ENCODE measurements around the gene PARD6B.
"Not testable (repeated sequence)": the region's sequence is repeated elsewhere in the genome, so short reads cannot be mapped to it uniquely, and the experiment has no call there.

The PARD6B gene

GRCh38 chr20:50714426-50714825 lies 17.0 kb upstream of the PARD6B start:
- not testable (repeated sequence) for H3K27ac ChIP-seq (ENCODE audit: low read depth, low read length); H3K36me3 ChIP-seq (ENCODE audit: control insufficient read depth in 5 of 5, insufficient read depth in 5 of 5, low read length in 5 of 5); H3K9ac ChIP-seq (ENCODE audit: low read length in 5 of 5); H3K9me3 ChIP-seq (ENCODE audit: control insufficient read depth in 5 of 5, low read length in 5 of 5); H3K27me3 ChIP-seq (ENCODE audit: control insufficient read depth in 5 of 5, insufficient read depth in 4 of 5, low read length in 5 of 5); H3K4me3 ChIP-seq (ENCODE audit: low read depth in 1 of 5, low read length in 5 of 5)
- peaks cover 3 to 15% (median 8%) of the 10 kb centered on the region in 5 donors for H3K4me1 ChIP-seq (ENCODE audit: control insufficient read depth in 5 of 5, insufficient read depth in 5 of 5, low read length in 5 of 5)

GRCh38 chr20:50715694-50716093 lies 15.7 kb upstream of the PARD6B start:
- H3K9ac ChIP-seq (ENCODE audit: low read length in 5 of 5) = no peak overlapping the region

GRCh38 chr20:50716518-50716917 lies 14.9 kb upstream of the PARD6B start:
- H3K4me1 ChIP-seq (ENCODE audit: control insufficient read depth in 5 of 5, insufficient read depth in 5 of 5, low read length in 5 of 5) = peaks cover 0 to 7% (median 0%) of the 10 kb centered on the region in 5 donors
- no peak overlapping the region for H3K9ac ChIP-seq (ENCODE audit: low read length in 5 of 5)
- no peak overlapping the region for H3K4me3 ChIP-seq (ENCODE audit: low read depth in 1 of 5, low read length in 5 of 5)
- H3K9me3 ChIP-seq (ENCODE audit: control insufficient read depth in 5 of 5, low read length in 5 of 5) = no peaks in the 10 kb centered on the region
- no peak overlapping the region for H3K27ac ChIP-seq (ENCODE audit: low read depth, low read length)
- no peaks in the 10 kb centered on the region for H3K36me3 ChIP-seq (ENCODE audit: control insufficient read depth in 5 of 5, insufficient read depth in 5 of 5, low read length in 5 of 5)
- no peaks in the 10 kb centered on the region for H3K27me3 ChIP-seq (ENCODE audit: control insufficient read depth in 5 of 5, insufficient read depth in 4 of 5, low read length in 5 of 5)

More at GRCh38 chr20:50715694-50716093, 15.7 kb upstream of the PARD6B start:
- no peak overlapping the region for H3K4me3 ChIP-seq (ENCODE audit: low read depth in 1 of 5, low read length in 5 of 5)
- peaks cover 0 to 10% (median 3%) of the 10 kb centered on the region in 5 donors for H3K4me1 ChIP-seq (ENCODE audit: control insufficient read depth in 5 of 5, insufficient read depth in 5 of 5, low read length in 5 of 5)
- no peaks in the 10 kb centered on the region for H3K27me3 ChIP-seq (ENCODE audit: control insufficient read depth in 5 of 5, insufficient read depth in 4 of 5, low read length in 5 of 5)
- H3K9me3 ChIP-seq (ENCODE audit: control insufficient read depth in 5 of 5, low read length in 5 of 5) = no peaks in the 10 kb centered on the region
- no peak overlapping the region for H3K27ac ChIP-seq (ENCODE audit: low read depth, low read length)
- no peaks in the 10 kb centered on the region for H3K36me3 ChIP-seq (ENCODE audit: control insufficient read depth in 5 of 5, insufficient read depth in 5 of 5, low read length in 5 of 5)

GRCh38 chr20:50717312-50717711 lies 14.1 kb upstream of the PARD6B start:
- Histone ChIP-seq H3K4me1 (ENCODE audit: control insufficient read depth in 5 of 5, insufficient read depth in 5 of 5, low read length in 5 of 5) (peaks cover 0 to 7% (median 0%) of the 10 kb centered on the region in 5 donors), H3K27ac (ENCODE audit: low read depth, low read length) (no peak overlapping the region), H3K9ac (ENCODE audit: low read length in 5 of 5) (no peak overlapping the region), H3K36me3 (ENCODE audit: control insufficient read depth in 5 of 5, insufficient read depth in 5 of 5, low read length in 5 of 5) (no peaks in the 10 kb centered on the region), H3K27me3 (ENCODE audit: control insufficient read depth in 5 of 5, insufficient read depth in 4 of 5, low read length in 5 of 5) (no peaks in the 10 kb centered on the region), H3K9me3 (ENCODE audit: control insufficient read depth in 5 of 5, low read length in 5 of 5) (no peaks in the 10 kb centered on the region), H3K4me3 (ENCODE audit: low read depth in 1 of 5, low read length in 5 of 5) (no peak overlapping the region)

- Histone ChIP-seq H3K36me3 (ENCODE audit: control insufficient read depth in 5 of 5, insufficient read depth in 5 of 5, low read length in 5 of 5) (no peaks in the 10 kb centered on the region), H3K27ac (ENCODE audit: low read depth, low read length) (no peak overlapping the region), H3K4me3 (ENCODE audit: low read depth in 1 of 5, low read length in 5 of 5) (no peak overlapping the region)
Observed at GRCh38 chr20:50717974-50718761, 13.2 kb upstream of the PARD6B start.

GRCh38 chr20:50719328-50719727 lies 12.1 kb upstream of the PARD6B start:
- peaks cover 0 to 7% (median under 1%) of the 10 kb centered on the region in 5 donors for H3K4me1 ChIP-seq (ENCODE audit: control insufficient read depth in 5 of 5, insufficient read depth in 5 of 5, low read length in 5 of 5)
- no peak overlapping the region for H3K9ac ChIP-seq (ENCODE audit: low read length in 5 of 5)
- H3K9me3 ChIP-seq (ENCODE audit: control insufficient read depth in 5 of 5, low read length in 5 of 5) = no peaks in the 10 kb centered on the region
- no peaks in the 10 kb centered on the region for H3K27me3 ChIP-seq (ENCODE audit: control insufficient read depth in 5 of 5, insufficient read depth in 4 of 5, low read length in 5 of 5)
- H3K4me3 ChIP-seq (ENCODE audit: low read depth in 1 of 5, low read length in 5 of 5) = no peak overlapping the region
- no peak overlapping the region for H3K27ac ChIP-seq (ENCODE audit: low read depth, low read length)
- no peaks in the 10 kb centered on the region for H3K36me3 ChIP-seq (ENCODE audit: control insufficient read depth in 5 of 5, insufficient read depth in 5 of 5, low read length in 5 of 5)

More at GRCh38 chr20:50717974-50718761, 13.2 kb upstream of the PARD6B start:
- Histone ChIP-seq H3K27me3 (ENCODE audit: control insufficient read depth in 5 of 5, insufficient read depth in 4 of 5, low read length in 5 of 5) (no peaks in the 10 kb centered on the region), H3K9me3 (ENCODE audit: control insufficient read depth in 5 of 5, low read length in 5 of 5) (no peaks in the 10 kb centered on the region), H3K9ac (ENCODE audit: low read length in 5 of 5) (no peak overlapping the region), H3K4me1 (ENCODE audit: control insufficient read depth in 5 of 5, insufficient read depth in 5 of 5, low read length in 5 of 5) (peaks cover 0 to 7% (median 0%) of the 10 kb centered on the region in 5 donors)

GRCh38 chr20:50720026-50720425 lies 11.4 kb upstream of the PARD6B start:
- H3K27me3 ChIP-seq (ENCODE audit: control insufficient read depth in 5 of 5, insufficient read depth in 4 of 5, low read length in 5 of 5) = no peaks in the 10 kb centered on the region
- no peak overlapping the region for H3K9ac ChIP-seq (ENCODE audit: low read length in 5 of 5)
- no peak overlapping the region for H3K4me3 ChIP-seq (ENCODE audit: low read depth in 1 of 5, low read length in 5 of 5)
- no peaks in the 10 kb centered on the region for H3K36me3 ChIP-seq (ENCODE audit: control insufficient read depth in 5 of 5, insufficient read depth in 5 of 5, low read length in 5 of 5)
- no peak overlapping the region for H3K27ac ChIP-seq (ENCODE audit: low read depth, low read length)
- no peaks in the 10 kb centered on the region for H3K9me3 ChIP-seq (ENCODE audit: control insufficient read depth in 5 of 5, low read length in 5 of 5)
- H3K4me1 ChIP-seq (ENCODE audit: control insufficient read depth in 5 of 5, insufficient read depth in 5 of 5, low read length in 5 of 5) = peaks cover 0 to 10% (median 6%) of the 10 kb centered on the region in 5 donors

- Histone ChIP-seq H3K36me3 (ENCODE audit: control insufficient read depth in 5 of 5, insufficient read depth in 5 of 5, low read length in 5 of 5) (no peaks in the 10 kb centered on the region), H3K4me1 (ENCODE audit: control insufficient read depth in 5 of 5, insufficient read depth in 5 of 5, low read length in 5 of 5) (peaks cover 0 to 10% (median 6%) of the 10 kb centered on the region in 5 donors), H3K27ac (ENCODE audit: low read depth, low read length) (no peak overlapping the region), H3K4me3 (ENCODE audit: low read depth in 1 of 5, low read length in 5 of 5) (no peak overlapping the region), H3K9ac (ENCODE audit: low read length in 5 of 5) (no peak overlapping the region), H3K9me3 (ENCODE audit: control insufficient read depth in 5 of 5, low read length in 5 of 5) (no peaks in the 10 kb centered on the region), H3K27me3 (ENCODE audit: control insufficient read depth in 5 of 5, insufficient read depth in 4 of 5, low read length in 5 of 5) (no peaks in the 10 kb centered on the region)
Observed at GRCh38 chr20:50720582-50720981, 10.8 kb upstream of the PARD6B start.

GRCh38 chr20:50721881-50722281 lies 9.5 kb upstream of the PARD6B start:
- no peak overlapping the region for H3K27ac ChIP-seq (ENCODE audit: low read depth, low read length)
- H3K9ac ChIP-seq (ENCODE audit: low read length in 5 of 5) = no peak overlapping the region
- H3K4me3 ChIP-seq (ENCODE audit: low read depth in 1 of 5, low read length in 5 of 5) = no peak overlapping the region
- H3K9me3 ChIP-seq (ENCODE audit: control insufficient read depth in 5 of 5, low read length in 5 of 5) = no peaks in the 10 kb centered on the region
- H3K36me3 ChIP-seq (ENCODE audit: control insufficient read depth in 5 of 5, insufficient read depth in 5 of 5, low read length in 5 of 5) = no peaks in the 10 kb centered on the region
- no peaks in the 10 kb centered on the region for H3K27me3 ChIP-seq (ENCODE audit: control insufficient read depth in 5 of 5, insufficient read depth in 4 of 5, low read length in 5 of 5)
- peaks cover 0 to 10% (median 6%) of the 10 kb centered on the region in 5 donors for H3K4me1 ChIP-seq (ENCODE audit: control insufficient read depth in 5 of 5, insufficient read depth in 5 of 5, low read length in 5 of 5)

- Histone ChIP-seq H3K4me1 (ENCODE audit: control insufficient read depth in 5 of 5, insufficient read depth in 5 of 5, low read length in 5 of 5) (peaks cover 0 to 14% (median 7%) of the 10 kb centered on the region in 5 donors), H3K27ac (ENCODE audit: low read depth, low read length) (no peak overlapping the region)
Observed at GRCh38 chr20:50722424-50723155, 8.8 kb upstream of the PARD6B start.

More at GRCh38 chr20:50722424-50723155, 8.8 kb upstream of the PARD6B start:
- Histone ChIP-seq H3K9me3 (ENCODE audit: control insufficient read depth in 5 of 5, low read length in 5 of 5) (no peaks in the 10 kb centered on the region), H3K27me3 (ENCODE audit: control insufficient read depth in 5 of 5, insufficient read depth in 4 of 5, low read length in 5 of 5) (no peaks in the 10 kb centered on the region), H3K9ac (ENCODE audit: low read length in 5 of 5) (no peak overlapping the region), H3K36me3 (ENCODE audit: control insufficient read depth in 5 of 5, insufficient read depth in 5 of 5, low read length in 5 of 5) (no peaks in the 10 kb centered on the region), H3K4me3 (ENCODE audit: low read depth in 1 of 5, low read length in 5 of 5) (no peak overlapping the region)

All from subcutaneous abdominal adipose tissue (tissue), 5 donors.